B cell (primary cell): ENCODE data around the gene EGFL7. TPM values are rescaled to one million over a fixed set of nuclear protein-coding genes. Genes with fewer than 3 reads are reported as not detected.
A peak's percentile ranks its signal among the peaks of the same experiment; 100 is the strongest.

ENCODE experiments used
- ATAC-seq: fragments of 200-7000 bp; cut with Tn5 transposase; one replicate; pipeline ENCODE4 v1.10.0; 2021; ENCODE audit warnings: low read depth, mild to moderate bottlenecking, moderate number of reproducible peaks, moderate library complexity
- CTCF ChIA-PET: fragments of 350-600 bp; sonication (Branson Sonifier 250); formaldehyde crosslinking; loops from one replicate; lab custom pipeline; 2021; ENCODE audit warnings: antibody characterized with exemption, inconsistent platforms; lab: Charles Lee
- POLR2A ChIA-PET: fragments of 350-600 bp; sonication (Branson Sonifier 250); formaldehyde crosslinking; loops from one replicate; lab custom pipeline; 2021; ENCODE audit warnings: antibody characterized with exemption; lab: Charles Lee
- DNase-seq: peaks from one replicate; pipeline ENCODE4 v3.0.0; 2013
- H2AFZ ChIP-seq: 2 replicates; pipeline ENCODE4 v1.6.1; 2012; ENCODE audit warnings: mild to moderate bottlenecking, low read depth, low read length; ENCODE audit not compliant: insufficient read depth, poor library complexity, severe bottlenecking
- H3K27ac ChIP-seq, 2 donors: 1 replicate in 1 of 2; 2 replicates in 1 of 2; pipeline ENCODE4 v1.5.1; 2012 to 2013; ENCODE audit warnings: low read length in 2 of 2, mild to moderate bottlenecking in 2 of 2, moderate library complexity in 1 of 2
- H3K27me3 ChIP-seq, 4 experiments: fragments of 200-600 bp in 1 of 4; sonication (generic) in 1 of 4; replicated peaks in 1 of 4; 1 replicate in 2 of 4; 2 replicates in 2 of 4; pipeline versions ENCODE4 v1.6.1 to v1.7.0; 2013 to 2016; ENCODE audit warnings: low read length in 3 of 4, mild to moderate bottlenecking in 2 of 4, mixed read lengths in 1 of 4, moderate library complexity in 1 of 4; ENCODE audit not compliant: insufficient read depth in 4 of 4, control insufficient read depth in 3 of 4; ENCODE audit errors: control extremely low read depth in 1 of 4
- H3K36me3 ChIP-seq, 2 experiments: replicated peaks in 1 of 2; 1 replicate in 1 of 2; 2 replicates in 1 of 2; pipeline versions ENCODE4 v1.6.1 to v1.7.1; 2013; ENCODE audit warnings: low read length in 1 of 2; ENCODE audit not compliant: insufficient read depth in 2 of 2, control insufficient read depth in 1 of 2; ENCODE audit errors: control extremely low read depth in 1 of 2, extremely low read depth in 1 of 2
- H3K4me1 ChIP-seq, 2 donors: fragments of 200-600 bp in 1 of 2; sonication (generic) in 1 of 2; 1 replicate in 1 of 2; 2 replicates in 1 of 2; pipeline versions ENCODE4 v1.5.1 to v1.6.1; 2013 to 2017; ENCODE audit warnings: low read length in 2 of 2; ENCODE audit not compliant: control insufficient read depth in 2 of 2, insufficient read depth in 2 of 2
- H3K4me2 ChIP-seq: replicated peaks from 2 replicates; pipeline ENCODE3; 2012; ENCODE audit warnings: mild to moderate bottlenecking, low read depth, low read length; ENCODE audit not compliant: poor library complexity, severe bottlenecking
- H3K4me3 ChIP-seq, 5 experiments: fragments of 200-600 bp in 1 of 5; sonication (generic) in 1 of 5; 1 replicate in 3 of 5; 2 replicates in 2 of 5; pipeline versions ENCODE4 v1.5.1 to v1.7.0; 2011 to 2016; ENCODE audit warnings: low read length in 4 of 5, mild to moderate bottlenecking in 4 of 5, low read depth in 2 of 5, control low read depth in 1 of 5, moderate library complexity in 1 of 5; ENCODE audit not compliant: insufficient read depth in 1 of 5; ENCODE audit errors: control extremely low read depth in 1 of 5, extremely low read depth in 1 of 5
- H3K79me2 ChIP-seq: fragments of 200-600 bp; sonication (generic); one replicate; pipeline ENCODE4 v1.6.0; 2016; ENCODE audit warnings: low read length; ENCODE audit not compliant: control insufficient read depth, insufficient read depth
- H3K9ac ChIP-seq: fragments of 200-600 bp; sonication (generic); 2 replicates; pipeline ENCODE4 v1.6.1; 2017; ENCODE audit warnings: mild to moderate bottlenecking, low read length, moderate library complexity
- H3K9me3 ChIP-seq, 3 donors: one replicate each; pipeline versions ENCODE4 v1.6.1 to v1.7.1; 2013; ENCODE audit warnings: low read length in 2 of 3; ENCODE audit not compliant: control insufficient read depth in 2 of 3, insufficient read depth in 1 of 3; ENCODE audit errors: control extremely low read depth in 1 of 3
- H4K20me1 ChIP-seq: 2 replicates; pipeline ENCODE4 v1.6.0; 2012; ENCODE audit warnings: mild to moderate bottlenecking, low read length; ENCODE audit not compliant: insufficient read depth, control insufficient read depth, poor library complexity, severe bottlenecking
- H3K27ac Mint-ChIP-seq: one replicate; pipeline ENCODE4 v1.8.0; 2021; ENCODE audit warnings: mixed read lengths
- H3K27me3 Mint-ChIP-seq: one replicate; pipeline ENCODE4 v1.8.0; 2021; ENCODE audit warnings: mixed read lengths
- H3K4me1 Mint-ChIP-seq: one replicate; pipeline ENCODE4 v1.8.0; 2021; ENCODE audit warnings: mixed read lengths
- H3K4me3 Mint-ChIP-seq: one replicate; pipeline ENCODE4 v1.8.0; 2021; ENCODE audit warnings: mixed read lengths
- H3K9me3 Mint-ChIP-seq: one replicate; pipeline ENCODE4 v1.8.0; 2022; ENCODE audit warnings: mixed read lengths; ENCODE audit not compliant: insufficient read depth
- CTCF ChIP-seq: fragments of 200-600 bp; IDR thresholded peaks from one replicate; pipeline ENCODE4 v1.8.0; 2022; ENCODE audit warnings: antibody characterized with exemption, mild to moderate bottlenecking
- EZH2 ChIP-seq: IDR thresholded peaks from 2 replicates; pipeline ENCODE4 v1.6.1; 2012; ENCODE audit warnings: borderline replicate concordance, low read depth, mild to moderate bottlenecking, moderate library complexity, low read length; ENCODE audit not compliant: insufficient read depth, poor library complexity, severe bottlenecking
- WGBS: methylation state at CpG from one replicate; pipeline ENCODE4 v1.1.5; 2013; ENCODE audit warnings: missing lambda C conversion rate; ENCODE audit not compliant: insufficient coverage; 5-methylcytosine and 5-hydroxymethylcytosine counted together
- intact Hi-C: fragments of 100-400 bp; cut with micrococcal nuclease; formaldehyde crosslinking; loops from one replicate; pipeline ENCODE4 v1.10.0; 2022
- polyA plus RNA-seq: library from polyadenylated mRNA; depleted of rRNA; stranded (reverse); fragments of >200 nt; gene quantifications from 2 replicates; pipeline ENCODE4 v1.2.3, GENCODE V29; 2012
- total RNA-seq, 2 donors: library from RNA; stranded (reverse); fragments of 120-200 nt in 1 of 2; gene quantifications; 1 replicate in 1 of 2; 2 replicates in 1 of 2; pipeline versions ENCODE4 v1.2.3 to v1.2.4, GENCODE V29; 2013 to 2022

The EGFL7 gene
- total and polyA plus RNA-seq, 2 donors (not counting 1 experiment from before 2014, with no cell fraction given) = 0.34 TPM; not detected in 1

DNA sequence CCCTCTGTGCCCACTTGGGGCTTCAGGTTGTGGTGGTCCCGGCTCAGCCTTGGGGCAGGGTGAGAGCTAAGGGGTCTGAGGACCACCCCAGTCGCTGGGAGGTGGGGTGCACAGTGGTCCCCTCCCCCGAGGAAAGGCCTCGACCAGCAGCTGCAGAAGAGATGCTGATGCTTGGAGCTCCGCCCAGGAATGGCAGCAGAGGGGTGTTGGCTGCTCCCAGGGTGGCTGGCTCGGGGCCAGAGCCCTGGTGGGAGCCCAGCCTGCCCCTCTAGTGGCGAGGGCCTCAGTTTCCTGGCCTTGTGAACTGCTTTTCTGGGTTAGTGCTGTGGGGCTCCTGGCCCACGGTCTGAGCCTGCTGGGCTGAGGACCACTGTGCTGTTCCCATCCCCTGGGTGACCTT lies 50.8 kb downstream of the EGFL7 start:
- H3K4me2 ChIP-seq = peak overlapping the region; percentile 82
- CTCF ChIA-PET = interaction anchor here (4.0 kb wide), 1 partner anchor 14 kb away, joined by 23 read pairs; no protein-coding TSS in a partner anchor
- ATAC-seq (no peak), DNase-seq (no peak)
- WGBS = 17% methylated on average over 8 of the region's 8 CpGs
- Mint-ChIP-seq H3K27ac (peak overlapping the region; percentile 70), H3K4me1 (peaks cover 25% of the 10 kb centered on the region), H3K4me3 (peak overlapping the region; percentile 71), H3K9me3 (no peaks in the 10 kb centered on the region), H3K27me3 (peaks cover 20% of the 10 kb centered on the region)
- peaks cover 31 to 38% of the 10 kb centered on the region in 2 donors for H3K4me1 ChIP-seq
- TF ChIP-seq CTCF (no peak), EZH2 (no peak)
- no peak overlapping the region for H2AFZ ChIP-seq
- H3K27ac ChIP-seq = no peak overlapping the region
- peak overlapping the region in 3 of 5 experiments; percentile 33 to 48 (median 40) for H3K4me3 ChIP-seq
- no peak overlapping the region for H3K9ac ChIP-seq
- intact Hi-C loops = loop anchor here (10.0 kb wide), 1 partner anchor 49 kb away; the partner anchor contains the start of gene EGFL7
- no peaks in the 10 kb centered on the region for H3K36me3 ChIP-seq
- peaks cover 4% of the 10 kb centered on the region for H3K79me2 ChIP-seq
- H3K27me3 ChIP-seq = peaks cover 0 to 39% (median 6%) of the 10 kb centered on the region in 4 experiments
- H4K20me1 ChIP-seq = no peaks in the 10 kb centered on the region
- POLR2A ChIA-PET = interaction anchor here (1.2 to 2.4 kb wide), 4 partner anchors 9 to 16 kb away, joined by 3 to 8 read pairs (median 4); no protein-coding TSS in a partner anchor
- peaks cover 0 to 4% (median 0%) of the 10 kb centered on the region in 3 donors for H3K9me3 ChIP-seq
